HG02973 (cell line): ENCODE measurements around the gene PLCB4.

Experiments
- ATAC-seq: cut with Tn5 transposase; IDR thresholded peaks from one replicate; pipeline ENCODE4 v1.9.1; 2021; ENCODE audit warnings: moderate library complexity; ENCODE audit not compliant: unreplicated experiment

Gene PLCB4

GRCh38 chr20:9256393-9256792, 187.5 kb downstream of the PLCB4 start:
- no peak for ATAC-seq

GRCh38 chr20:9258901-9259300, 190.0 kb downstream of the PLCB4 start:
- no peak for ATAC-seq

- ATAC-seq: no peak
These were observed 191.1 kb downstream of the PLCB4 start for GRCh38 chr20:9260027-9260426.

GRCh38 chr20:9261781-9262180, 192.9 kb downstream of the PLCB4 start:
- no peak for ATAC-seq

DNA sequence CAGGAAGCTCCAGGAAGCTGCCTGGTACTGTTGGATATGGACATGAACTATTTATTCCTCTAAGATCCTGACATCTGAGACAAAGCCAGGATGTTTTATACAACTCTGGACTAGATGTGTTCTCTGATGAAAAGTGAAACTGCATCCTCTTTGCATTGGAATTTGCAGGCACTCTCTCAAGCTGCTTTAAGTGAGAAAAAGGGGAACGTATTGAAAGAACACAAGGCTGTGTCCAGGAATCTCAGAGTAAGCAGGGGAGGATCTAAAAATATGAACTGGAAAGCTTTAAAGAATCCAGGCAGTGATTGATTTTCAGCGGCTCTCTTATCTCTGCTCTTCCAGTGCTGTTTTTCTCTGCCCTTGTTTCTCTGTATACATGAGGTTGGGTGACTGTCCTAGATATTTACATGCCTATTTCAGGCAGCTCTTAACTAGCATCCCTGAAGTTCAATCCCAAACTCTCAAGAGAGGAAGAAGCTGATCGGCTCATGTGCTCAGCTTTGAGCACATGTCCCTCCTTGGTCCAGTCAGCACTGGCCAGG, 193.8 kb downstream of the PLCB4 start:
- ATAC-seq: no peak

DNA sequence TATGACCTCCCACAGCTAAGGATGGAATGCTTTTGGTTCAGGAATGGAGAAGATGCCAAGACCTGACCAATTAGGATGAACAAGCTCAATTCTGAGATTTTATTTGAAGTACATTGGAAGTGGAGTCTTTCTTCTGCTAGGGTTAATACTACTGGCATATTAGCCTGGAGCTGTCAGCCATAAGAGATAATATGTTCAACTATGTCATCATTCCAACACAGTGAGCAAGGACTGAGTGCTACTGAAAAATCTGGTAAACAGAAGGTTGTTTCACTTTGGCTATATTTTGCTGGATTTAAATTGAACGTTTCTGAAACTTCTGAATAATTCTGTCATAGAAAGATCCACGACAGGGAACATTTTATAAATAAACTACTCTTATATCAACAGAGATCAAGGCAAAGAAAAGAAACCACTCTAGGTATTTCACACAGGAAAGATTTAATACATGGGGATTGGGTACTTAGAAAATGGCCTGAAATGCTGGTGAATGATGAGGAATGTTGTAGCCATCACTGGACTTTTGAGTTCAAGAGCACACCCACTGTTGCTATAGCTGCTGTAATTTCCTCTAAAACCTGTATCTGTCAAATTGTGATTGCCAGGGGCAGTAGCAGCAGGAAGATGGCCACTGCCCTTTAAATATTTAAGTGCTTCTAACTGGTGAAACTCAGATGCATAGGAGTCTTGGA, 200.5 kb downstream of the PLCB4 start:
- ATAC-seq: no peak

DNA sequence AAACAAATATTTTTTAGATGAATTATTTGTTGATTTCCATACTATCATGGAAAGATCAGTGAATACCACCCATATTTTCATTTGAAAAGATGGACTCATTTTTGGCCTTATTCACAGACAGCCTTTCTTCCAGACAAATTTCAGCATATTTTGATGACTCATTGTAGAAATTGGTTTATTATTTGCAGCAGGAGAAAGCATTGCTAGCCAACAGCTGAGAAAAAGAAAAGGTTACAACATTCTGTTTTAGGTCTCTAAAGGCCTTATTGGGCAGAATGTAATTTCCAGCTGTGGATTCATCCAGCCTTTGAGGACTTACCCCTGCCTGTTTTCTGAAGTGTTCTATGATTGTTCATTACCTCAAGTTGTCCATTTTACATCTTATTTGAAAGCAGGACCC, 201.9 kb downstream of the PLCB4 start:
- ATAC-seq: no peak

DNA sequence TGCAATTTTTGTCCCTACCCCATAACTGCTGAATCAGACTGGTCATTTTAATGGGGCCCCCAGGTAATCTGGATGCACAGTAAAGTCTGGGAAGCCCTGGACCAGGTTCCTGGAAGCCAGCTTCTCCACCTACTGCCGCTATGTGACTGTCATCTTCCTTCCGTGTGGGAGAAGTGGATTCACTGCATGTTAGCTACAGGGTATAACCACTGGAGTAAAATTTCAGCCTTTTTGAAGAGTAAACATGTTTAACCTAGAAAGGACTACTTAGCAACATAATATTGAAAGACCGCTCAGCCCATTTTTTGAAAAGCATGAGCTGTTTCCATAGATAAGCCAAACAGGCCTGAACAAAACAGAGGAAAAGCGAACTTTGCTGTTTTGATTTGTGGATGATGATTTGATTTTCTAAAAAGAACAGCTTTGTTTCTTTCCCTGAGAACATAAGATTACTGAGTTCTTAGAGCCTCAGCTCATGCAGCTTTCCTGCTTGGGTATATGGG, 208.1 kb downstream of the PLCB4 start:
- ATAC-seq: no peak

DNA sequence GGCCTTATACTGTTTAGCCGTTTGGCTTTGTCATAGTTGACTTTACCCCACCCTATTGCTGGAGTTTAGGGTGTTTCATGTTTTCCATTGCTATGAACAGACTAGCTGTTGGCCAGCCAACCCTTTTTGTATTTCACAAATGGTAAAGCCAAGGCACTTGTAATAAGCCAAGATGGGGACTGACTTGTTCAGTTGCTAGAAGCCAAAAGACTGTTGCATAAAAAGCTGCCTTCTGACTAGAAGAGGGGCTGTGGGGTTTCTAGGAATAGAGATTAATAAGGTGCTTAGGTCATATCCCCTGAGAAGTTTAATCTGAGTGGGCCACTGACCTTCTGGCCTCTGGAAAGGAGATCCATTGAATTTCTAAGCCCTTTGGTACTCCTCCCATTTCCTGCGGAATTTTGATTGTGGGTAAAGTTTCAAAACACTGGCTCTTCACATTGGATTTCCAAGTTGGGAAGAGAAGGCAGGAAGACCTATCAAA, 211.1 kb downstream of the PLCB4 start:
- no peak for ATAC-seq

- ATAC-seq: no peak
These were observed 211.8 kb downstream of the PLCB4 start for GRCh38 chr20:9280666-9281065.

DNA sequence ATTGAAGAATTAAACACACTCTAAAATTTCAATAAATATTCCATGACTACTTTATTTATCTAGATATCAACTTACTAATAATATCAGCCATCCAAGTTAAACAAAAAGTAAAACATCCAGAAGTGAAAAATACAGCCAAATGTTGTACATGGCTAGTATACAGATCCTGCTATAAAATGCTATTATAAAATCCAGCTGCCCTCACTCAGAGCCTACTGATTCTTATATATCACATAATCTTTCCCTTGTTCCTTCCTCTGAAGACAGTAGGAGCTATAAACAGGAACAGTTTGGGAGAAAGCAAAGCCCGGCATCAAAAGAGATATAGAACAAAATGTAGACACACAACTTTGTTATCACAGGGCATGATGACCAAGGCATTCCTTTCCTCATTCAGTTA, 212.9 kb downstream of the PLCB4 start:
- no peak for ATAC-seq

DNA sequence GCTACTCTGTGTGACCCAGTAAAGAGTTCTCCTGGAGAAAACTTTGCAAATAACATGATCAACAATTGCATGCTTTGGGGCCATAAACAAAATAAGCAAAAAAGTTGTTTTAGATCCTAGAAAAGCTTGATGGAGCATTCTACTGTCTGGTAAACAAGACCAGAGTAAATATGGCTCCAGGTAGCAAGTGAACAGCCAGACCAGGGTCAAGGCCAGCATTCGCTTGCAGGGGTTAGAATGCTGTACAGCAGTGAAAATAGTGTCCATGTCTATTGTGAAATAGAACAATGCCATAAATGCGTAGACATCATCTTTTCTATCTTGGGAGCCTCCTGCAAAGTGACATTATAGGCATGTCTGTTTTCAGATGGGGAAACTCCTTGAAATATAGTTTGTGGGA, 216.7 kb downstream of the PLCB4 start:
- no peak for ATAC-seq

DNA sequence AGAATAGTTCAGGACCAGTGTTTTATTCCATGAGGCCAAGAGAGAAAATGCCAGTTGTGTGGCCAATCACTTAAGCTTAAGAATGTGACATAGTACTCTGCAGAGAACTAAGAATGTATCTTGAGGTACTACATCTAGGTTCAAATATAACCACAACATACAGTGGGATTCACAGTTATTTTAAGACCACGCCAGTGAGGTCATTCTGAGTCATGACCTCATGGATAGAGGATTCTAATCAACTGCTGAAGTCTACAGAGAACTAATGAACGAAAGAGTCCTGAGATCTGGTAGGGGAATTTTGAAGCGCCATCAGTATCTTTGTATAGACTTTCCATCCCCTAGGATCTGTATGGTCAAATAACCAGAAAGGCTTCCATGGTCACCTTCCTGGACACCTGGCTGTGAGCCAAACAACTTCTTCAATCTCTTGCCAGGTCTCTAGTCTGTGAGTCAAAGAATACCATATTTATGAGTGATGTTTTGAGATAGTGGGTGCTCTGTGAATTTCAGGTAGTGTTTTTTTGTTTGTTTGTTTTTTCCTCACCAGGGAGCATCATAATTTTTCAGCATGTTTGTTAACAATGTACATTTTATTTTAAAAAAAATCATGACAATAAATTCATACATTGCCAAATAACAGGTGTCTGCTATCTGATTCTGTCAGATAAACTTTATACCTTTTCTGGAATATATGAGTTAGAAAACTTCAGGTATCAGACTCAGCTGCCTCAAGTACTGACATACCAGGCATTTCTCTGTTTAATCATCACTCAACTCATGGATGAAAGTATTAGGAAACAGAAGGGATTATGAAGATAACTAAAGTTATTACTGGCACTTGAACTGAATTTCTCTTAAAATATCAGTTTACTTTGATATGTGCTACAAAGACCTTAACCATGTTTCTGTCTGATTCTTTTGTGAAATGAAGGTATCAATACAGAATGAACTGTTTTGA, 217.9 kb downstream of the PLCB4 start:
- no peak for ATAC-seq

- no peak for ATAC-seq
These were observed 218.9 kb downstream of the PLCB4 start for GRCh38 chr20:9287826-9288225.

GRCh38 chr20:9290331-9290730, 221.4 kb downstream of the PLCB4 start:
- ATAC-seq: no peak

- ATAC-seq: no peak
These were observed 224.3 kb downstream of the PLCB4 start for GRCh38 chr20:9293145-9293544.

DNA sequence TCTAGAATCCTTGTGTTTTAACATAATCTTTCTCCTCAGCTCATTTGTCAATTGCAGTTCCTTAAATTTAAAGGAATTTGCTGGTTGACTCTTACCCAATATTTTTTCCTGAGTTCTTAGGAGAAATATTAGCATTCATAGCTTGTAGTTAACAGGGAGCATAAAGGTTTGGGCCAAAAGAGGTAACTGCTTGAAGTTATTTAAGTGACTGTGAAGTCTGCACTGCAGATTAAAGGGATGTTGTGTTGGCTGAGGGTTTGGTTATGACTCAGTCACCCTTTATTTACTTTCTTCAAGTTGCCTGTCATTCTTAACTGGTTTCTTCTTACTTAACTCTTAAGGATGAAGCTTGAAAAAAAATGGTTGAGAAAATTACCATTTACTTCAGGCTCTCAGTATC, 225.2 kb downstream of the PLCB4 start:
- no peak for ATAC-seq

DNA sequence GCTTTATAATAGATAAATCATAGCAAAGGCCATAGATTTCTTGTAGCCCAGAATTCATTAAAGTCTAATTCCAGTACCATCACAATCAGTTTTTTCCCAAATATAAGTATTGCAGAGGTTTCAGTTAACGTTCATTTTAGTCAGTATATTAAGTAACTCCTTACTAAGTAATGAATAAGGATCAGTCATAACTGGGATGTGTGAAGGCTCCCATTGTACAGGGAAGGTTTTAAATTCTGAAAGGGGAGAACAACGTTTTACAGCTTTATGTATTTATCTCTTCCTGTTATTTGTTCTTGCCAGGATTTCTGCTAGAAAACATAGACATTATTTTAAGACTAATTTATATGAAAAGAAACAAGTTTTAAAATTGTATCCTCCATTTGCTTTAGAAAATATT, 230.0 kb downstream of the PLCB4 start:
- ATAC-seq: no peak

DNA sequence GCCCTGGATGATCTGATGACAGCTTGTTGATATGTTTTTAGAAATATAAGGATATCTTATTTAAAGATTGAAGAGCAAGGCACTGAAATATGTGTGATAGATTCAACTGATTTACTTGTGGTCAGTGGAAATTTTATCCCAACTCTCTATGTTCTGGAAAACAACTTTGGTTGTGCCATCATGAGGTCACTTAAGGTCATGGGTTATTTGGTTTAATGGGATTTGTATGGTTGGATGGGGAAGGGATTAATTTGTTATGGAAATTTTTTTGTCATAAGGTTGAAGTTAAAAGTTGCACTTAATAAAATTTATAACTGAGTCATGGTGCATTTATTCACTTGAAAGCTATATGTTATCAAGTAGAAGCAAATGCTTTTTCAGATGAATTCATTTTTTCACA, 231.2 kb downstream of the PLCB4 start:
- no peak for ATAC-seq

DNA sequence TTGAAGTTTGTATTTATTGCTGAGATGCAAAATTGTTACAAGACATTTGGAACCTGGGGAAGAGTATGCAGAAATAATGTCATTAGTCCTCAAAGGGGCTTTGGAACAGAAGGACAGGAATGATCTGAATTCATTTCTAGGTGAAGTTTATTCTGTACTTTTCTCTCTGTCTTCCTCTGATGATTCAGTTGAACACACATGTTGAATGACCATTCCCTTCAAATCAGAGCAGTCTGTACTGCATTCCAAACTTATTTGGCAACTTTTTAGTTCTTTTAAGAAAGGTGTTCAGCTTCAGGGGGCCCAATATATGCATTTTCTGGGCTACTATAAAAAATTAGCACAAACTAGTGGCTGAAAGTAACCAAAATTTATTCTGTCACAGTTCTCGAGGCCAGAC, 231.6 kb downstream of the PLCB4 start:
- no peak for ATAC-seq
